KMS-11 (cell line): Measurements from ENCODE around the gene UNCX.

Experiments used
- H2AFZ ChIP-seq: fragments of 200-600 bp; sonication (generic); 2 replicates; pipeline ENCODE4 v1.6.1; 2016; ENCODE audit warnings: antibody characterized with exemption, mixed run types, low read depth
- H3K27ac ChIP-seq: fragments of 200-600 bp; sonication (generic); 2 replicates; pipeline ENCODE4 v1.6.1; 2016; ENCODE audit warnings: mild to moderate bottlenecking, mixed run types
- H3K27me3 ChIP-seq: fragments of 200-600 bp; sonication (generic); 2 replicates; pipeline ENCODE4 v1.6.1; 2017; ENCODE audit warnings: mild to moderate bottlenecking, low read depth, mixed run types, moderate library complexity; ENCODE audit not compliant: insufficient read depth
- H3K36me3 ChIP-seq: fragments of 200-600 bp; sonication (generic); 2 replicates; pipeline ENCODE4 v1.6.1; 2017; ENCODE audit warnings: mild to moderate bottlenecking, mixed run types; ENCODE audit not compliant: insufficient read depth
- H3K4me1 ChIP-seq: fragments of 200-600 bp; sonication (generic); 2 replicates; pipeline ENCODE4 v1.6.1; 2016; ENCODE audit warnings: mild to moderate bottlenecking, low read depth, mixed run types; ENCODE audit not compliant: poor library complexity, severe bottlenecking
- H3K4me2 ChIP-seq: fragments of 200-600 bp; sonication (generic); 2 replicates; pipeline ENCODE4 v1.7.0; 2016; ENCODE audit warnings: mild to moderate bottlenecking, mixed run types
- H3K4me3 ChIP-seq: fragments of 200-600 bp; sonication (generic); IDR thresholded peaks from 2 replicates; pipeline ENCODE4 v1.6.1; 2017; ENCODE audit warnings: low read depth, low read length, mixed read lengths; ENCODE audit not compliant: insufficient read depth
- H3K79me2 ChIP-seq: fragments of 200-600 bp; sonication (generic); 2 replicates; pipeline ENCODE4 v1.6.1; 2016; ENCODE audit warnings: low read depth, mixed run types; ENCODE audit not compliant: insufficient read depth
- H3K9ac ChIP-seq: fragments of 200-600 bp; sonication (generic); 2 replicates; pipeline ENCODE4 v1.6.1; 2016; ENCODE audit warnings: mild to moderate bottlenecking, mixed run types
- H4K20me1 ChIP-seq: fragments of 200-600 bp; sonication (generic); 2 replicates; pipeline ENCODE4 v1.6.1; 2016; ENCODE audit warnings: mild to moderate bottlenecking, mixed run types; ENCODE audit not compliant: insufficient read depth
- TF ChIP-seq, protein P1 (sequence below): fragments of 200-600 bp; sonication (generic); conservative IDR thresholded peaks from 2 replicates; pipeline ENCODE4 v1.6.1; 2017; ENCODE audit warnings: low read depth, mild to moderate bottlenecking, antibody characterized with exemption, low read length, moderate library complexity, mixed read lengths

UNCX gene

GRCh38 chr7:1225441-1226185, 7.1 kb upstream of the UNCX start:
- no peak overlapping the region for H3K4me3 ChIP-seq
- no peak overlapping the region for H2AFZ ChIP-seq
- TF ChIP-seq, protein P1, sequence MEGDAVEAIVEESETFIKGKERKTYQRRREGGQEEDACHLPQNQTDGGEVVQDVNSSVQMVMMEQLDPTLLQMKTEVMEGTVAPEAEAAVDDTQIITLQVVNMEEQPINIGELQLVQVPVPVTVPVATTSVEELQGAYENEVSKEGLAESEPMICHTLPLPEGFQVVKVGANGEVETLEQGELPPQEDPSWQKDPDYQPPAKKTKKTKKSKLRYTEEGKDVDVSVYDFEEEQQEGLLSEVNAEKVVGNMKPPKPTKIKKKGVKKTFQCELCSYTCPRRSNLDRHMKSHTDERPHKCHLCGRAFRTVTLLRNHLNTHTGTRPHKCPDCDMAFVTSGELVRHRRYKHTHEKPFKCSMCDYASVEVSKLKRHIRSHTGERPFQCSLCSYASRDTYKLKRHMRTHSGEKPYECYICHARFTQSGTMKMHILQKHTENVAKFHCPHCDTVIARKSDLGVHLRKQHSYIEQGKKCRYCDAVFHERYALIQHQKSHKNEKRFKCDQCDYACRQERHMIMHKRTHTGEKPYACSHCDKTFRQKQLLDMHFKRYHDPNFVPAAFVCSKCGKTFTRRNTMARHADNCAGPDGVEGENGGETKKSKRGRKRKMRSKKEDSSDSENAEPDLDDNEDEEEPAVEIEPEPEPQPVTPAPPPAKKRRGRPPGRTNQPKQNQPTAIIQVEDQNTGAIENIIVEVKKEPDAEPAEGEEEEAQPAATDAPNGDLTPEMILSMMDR: no peak
- no peaks in the 10 kb centered on the region for H3K36me3 ChIP-seq
- H3K4me1 ChIP-seq: no peaks in the 10 kb centered on the region
- H3K27me3 ChIP-seq: peaks cover 71% of the 10 kb centered on the region
- no peak overlapping the region for H3K4me2 ChIP-seq
- H4K20me1 ChIP-seq: no peaks in the 10 kb centered on the region
- no peak overlapping the region for H3K9ac ChIP-seq
- H3K79me2 ChIP-seq: no peaks in the 10 kb centered on the region
- no peak overlapping the region for H3K27ac ChIP-seq

- H3K27ac ChIP-seq: no peak overlapping the region
- H3K27me3 ChIP-seq: peaks cover 71% of the 10 kb centered on the region
- no peaks in the 10 kb centered on the region for H3K4me1 ChIP-seq
- no peaks in the 10 kb centered on the region for H3K36me3 ChIP-seq
- no peak overlapping the region for H3K4me3 ChIP-seq
- H3K4me2 ChIP-seq: no peak overlapping the region
- H4K20me1 ChIP-seq: no peaks in the 10 kb centered on the region
- no peaks in the 10 kb centered on the region for H3K79me2 ChIP-seq
- no peak overlapping the region for H3K9ac ChIP-seq
- TF ChIP-seq, protein P1: no peak
- no peak overlapping the region for H2AFZ ChIP-seq
These were observed 6.3 kb upstream of the UNCX start for GRCh38 chr7:1226186-1226901.

- H3K4me2 ChIP-seq: no peak overlapping the region
- H3K27me3 ChIP-seq: peaks cover 69% of the 10 kb centered on the region
- TF ChIP-seq, protein P1: no peak
- no peak overlapping the region for H3K27ac ChIP-seq
- H3K36me3 ChIP-seq: no peaks in the 10 kb centered on the region
- H3K4me1 ChIP-seq: no peaks in the 10 kb centered on the region
- H3K79me2 ChIP-seq: no peaks in the 10 kb centered on the region
- H2AFZ ChIP-seq: no peak overlapping the region
- no peaks in the 10 kb centered on the region for H4K20me1 ChIP-seq
- no peak overlapping the region for H3K4me3 ChIP-seq
- H3K9ac ChIP-seq: no peak overlapping the region
These were observed 5.4 kb upstream of the UNCX start for GRCh38 chr7:1227071-1227804.

- Histone ChIP-seq H3K4me3 (no peak overlapping the region), H3K27ac (no peak overlapping the region), H3K79me2 (no peaks in the 10 kb centered on the region), H2AFZ (no peak overlapping the region), H3K4me1 (no peaks in the 10 kb centered on the region), H3K27me3 (peaks cover 64% of the 10 kb centered on the region), H4K20me1 (no peaks in the 10 kb centered on the region), H3K9ac (no peak overlapping the region), H3K4me2 (no peak overlapping the region), H3K36me3 (no peaks in the 10 kb centered on the region)
- TF ChIP-seq, protein P1: no peak
These were observed 4.7 kb upstream of the UNCX start for GRCh38 chr7:1227814-1228544.
